ENCODE data around the gene EXO5.

Gene EXO5

DNA sequence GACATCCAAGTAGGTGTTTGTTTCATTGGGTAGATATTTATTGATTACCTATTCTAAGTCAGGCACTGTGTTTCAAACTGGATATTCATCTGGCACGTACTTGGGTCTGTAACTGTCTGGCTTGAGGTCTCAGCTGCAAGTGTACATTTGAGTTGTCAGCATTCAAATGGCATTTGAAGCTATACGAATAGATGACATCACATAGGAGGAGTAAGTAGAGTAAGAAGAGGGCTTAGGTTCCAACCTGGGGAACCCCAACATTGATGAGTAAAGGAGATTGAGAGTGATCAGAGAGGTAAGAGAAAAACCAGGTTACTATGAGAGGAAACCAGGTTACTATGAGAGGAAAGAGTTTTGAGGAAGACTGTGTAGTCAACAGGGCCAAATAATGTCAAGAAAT is 53.6 kb downstream of the EXO5 start:
- H3K18ac ChIP-seq (ENCODE audit: low read depth in 1 of 2, low read length in 2 of 2) = no peak overlapping the region
- WGBS = 78% methylated on average over 2 of the region's 2 CpGs
- no peak overlapping the region for H3K9ac ChIP-seq (ENCODE audit: low read length)
- no peak overlapping the region for H2BK120ac ChIP-seq (ENCODE audit: low read depth, low read length)
- H2AK5ac ChIP-seq (ENCODE audit: low read length, severe bottlenecking) = no peak overlapping the region
- no peak overlapping the region for H4K91ac ChIP-seq (ENCODE audit: low read length)
- no peak overlapping the region for H3K27ac ChIP-seq (ENCODE audit: low read length, poor library complexity, severe bottlenecking)
- H3K79me1 ChIP-seq (replicated peaks; ENCODE audit: low read length, poor library complexity, severe bottlenecking) = no peaks in the 10 kb centered on the region
- no peaks in the 10 kb centered on the region for H3K27me3 ChIP-seq (ENCODE audit: control insufficient read depth in 1 of 2, insufficient read depth in 1 of 2, low read length in 2 of 2)
- DNase-seq = no peak
- no peak overlapping the region for H3K23ac ChIP-seq (ENCODE audit: low read length in 2 of 2)
- H4K8ac ChIP-seq (ENCODE audit: low read length) = no peak overlapping the region
- H3K4ac ChIP-seq (ENCODE audit: low read depth in 1 of 2, low read length in 2 of 2) = no peak overlapping the region
- H3K4me1 ChIP-seq (ENCODE audit: control insufficient read depth, insufficient read depth, low read depth, low read length) = no peaks in the 10 kb centered on the region
- H2BK15ac ChIP-seq (ENCODE audit: low read depth, poor library complexity, severe bottlenecking) = no peak overlapping the region
- no peak overlapping the region for H3K14ac ChIP-seq (ENCODE audit: low read length in 2 of 2)
- no peaks in the 10 kb centered on the region for H3K36me3 ChIP-seq (ENCODE audit: control insufficient read depth in 1 of 2, insufficient read depth in 2 of 2, low read depth in 1 of 2, low read length in 2 of 2)
- no peak overlapping the region for H3K4me3 ChIP-seq (ENCODE audit: insufficient read depth in 1 of 2, low read depth in 1 of 2, low read length in 2 of 2)
- no peak overlapping the region for H2BK5ac ChIP-seq (ENCODE audit: low read depth, low read length, poor library complexity, severe bottlenecking)
- H3K4me2 ChIP-seq (ENCODE audit: low read length, poor library complexity, severe bottlenecking) = no peak overlapping the region
- no peak overlapping the region for H2BK12ac ChIP-seq (ENCODE audit: low read length in 2 of 2)
- no peak overlapping the region for H2AFZ ChIP-seq (ENCODE audit: low read depth, low read length)
- H3K9me3 ChIP-seq (ENCODE audit: control insufficient read depth, low read length) = peaks cover 3% of the 10 kb centered on the region

GRCh38 chr1:40563266-40563665 is 54.7 kb downstream of the EXO5 start:
- no peaks in the 10 kb centered on the region for H3K36me3 ChIP-seq (ENCODE audit: control insufficient read depth in 1 of 2, insufficient read depth in 2 of 2, low read depth in 1 of 2, low read length in 2 of 2)
- H3K9ac ChIP-seq (ENCODE audit: low read length) = no peak overlapping the region
- DNase-seq = no peak
- no peak overlapping the region for H2AFZ ChIP-seq (ENCODE audit: low read depth, low read length)
- H2BK12ac ChIP-seq (ENCODE audit: low read length in 2 of 2) = no peak overlapping the region
- no peak overlapping the region for H3K27ac ChIP-seq (ENCODE audit: low read length, poor library complexity, severe bottlenecking)
- no peak overlapping the region for H2BK15ac ChIP-seq (ENCODE audit: low read depth, poor library complexity, severe bottlenecking)
- no peaks in the 10 kb centered on the region for H3K27me3 ChIP-seq (ENCODE audit: control insufficient read depth in 1 of 2, insufficient read depth in 1 of 2, low read length in 2 of 2)
- H3K4me3 ChIP-seq (ENCODE audit: insufficient read depth in 1 of 2, low read depth in 1 of 2, low read length in 2 of 2) = no peak overlapping the region
- no peak overlapping the region for H3K14ac ChIP-seq (ENCODE audit: low read length in 2 of 2)
- H3K9me3 ChIP-seq (ENCODE audit: control insufficient read depth, low read length) = peaks cover 3% of the 10 kb centered on the region
- no peak overlapping the region for H3K4me2 ChIP-seq (ENCODE audit: low read length, poor library complexity, severe bottlenecking)
- H3K79me1 ChIP-seq (replicated peaks; ENCODE audit: low read length, poor library complexity, severe bottlenecking) = no peaks in the 10 kb centered on the region
- H3K18ac ChIP-seq (ENCODE audit: low read depth in 1 of 2, low read length in 2 of 2) = no peak overlapping the region
- H2AK5ac ChIP-seq (ENCODE audit: low read length, severe bottlenecking) = no peak overlapping the region
- no peak overlapping the region for H4K91ac ChIP-seq (ENCODE audit: low read length)
- H3K4me1 ChIP-seq (ENCODE audit: control insufficient read depth, insufficient read depth, low read depth, low read length) = no peaks in the 10 kb centered on the region
- WGBS = 80% methylated on average over 3 of the region's 4 CpGs
- no peak overlapping the region for H2BK120ac ChIP-seq (ENCODE audit: low read depth, low read length)
- no peak overlapping the region for H4K8ac ChIP-seq (ENCODE audit: low read length)
- no peak overlapping the region for H3K23ac ChIP-seq (ENCODE audit: low read length in 2 of 2)
- H2BK5ac ChIP-seq (ENCODE audit: low read depth, low read length, poor library complexity, severe bottlenecking) = no peak overlapping the region
- no peak overlapping the region for H3K4ac ChIP-seq (ENCODE audit: low read depth in 1 of 2, low read length in 2 of 2)

DNA sequence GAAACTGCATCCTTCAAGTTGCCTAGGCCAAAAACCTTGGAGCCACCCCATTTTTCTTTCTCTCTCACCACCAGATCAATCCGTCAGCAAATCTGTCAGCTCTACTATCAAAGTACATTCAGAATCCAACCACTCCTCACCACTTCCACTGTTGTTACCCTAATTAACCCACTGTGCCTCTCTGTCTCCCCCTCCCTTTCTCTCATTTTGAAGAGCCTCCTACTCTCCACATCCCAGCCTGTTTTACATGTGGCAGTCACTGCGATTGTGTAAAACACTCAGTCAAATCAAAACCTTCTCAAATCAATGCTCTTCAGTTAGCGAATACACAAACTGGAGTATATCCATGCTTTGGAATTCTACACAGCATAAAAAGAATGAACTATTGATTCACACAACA is 55.9 kb downstream of the EXO5 start:
- Histone ChIP-seq H2AK5ac (ENCODE audit: low read length, severe bottlenecking) (no peak overlapping the region), H3K9me3 (ENCODE audit: control insufficient read depth, low read length) (peaks cover 3% of the 10 kb centered on the region), H3K9ac (ENCODE audit: low read length) (no peak overlapping the region), H3K18ac (ENCODE audit: low read depth in 1 of 2, low read length in 2 of 2) (no peak overlapping the region), H3K4ac (ENCODE audit: low read depth in 1 of 2, low read length in 2 of 2) (no peak overlapping the region), H2BK120ac (ENCODE audit: low read depth, low read length) (no peak overlapping the region), H3K23ac (ENCODE audit: low read length in 2 of 2) (no peak overlapping the region), H3K4me2 (ENCODE audit: low read length, poor library complexity, severe bottlenecking) (no peak overlapping the region), H2BK15ac (ENCODE audit: low read depth, poor library complexity, severe bottlenecking) (no peak overlapping the region), H3K27ac (ENCODE audit: low read length, poor library complexity, severe bottlenecking) (no peak overlapping the region), H3K14ac (ENCODE audit: low read length in 2 of 2) (no peak overlapping the region), H2AFZ (ENCODE audit: low read depth, low read length) (no peak overlapping the region), H4K91ac (ENCODE audit: low read length) (no peak overlapping the region), H2BK5ac (ENCODE audit: low read depth, low read length, poor library complexity, severe bottlenecking) (no peak overlapping the region), H3K4me1 (ENCODE audit: control insufficient read depth, insufficient read depth, low read depth, low read length) (no peaks in the 10 kb centered on the region), H3K4me3 (ENCODE audit: insufficient read depth in 1 of 2, low read depth in 1 of 2, low read length in 2 of 2) (no peak overlapping the region), H3K36me3 (ENCODE audit: control insufficient read depth in 1 of 2, insufficient read depth in 2 of 2, low read depth in 1 of 2, low read length in 2 of 2) (no peaks in the 10 kb centered on the region), H3K27me3 (ENCODE audit: control insufficient read depth in 1 of 2, insufficient read depth in 1 of 2, low read length in 2 of 2) (no peaks in the 10 kb centered on the region), H3K79me1 (replicated peaks; ENCODE audit: low read length, poor library complexity, severe bottlenecking) (no peaks in the 10 kb centered on the region), H4K8ac (ENCODE audit: low read length) (no peak overlapping the region), H2BK12ac (ENCODE audit: low read length in 2 of 2) (no peak overlapping the region)
- no peak for DNase-seq
- WGBS = 79% methylated on average over 2 of the region's 3 CpGs

DNA sequence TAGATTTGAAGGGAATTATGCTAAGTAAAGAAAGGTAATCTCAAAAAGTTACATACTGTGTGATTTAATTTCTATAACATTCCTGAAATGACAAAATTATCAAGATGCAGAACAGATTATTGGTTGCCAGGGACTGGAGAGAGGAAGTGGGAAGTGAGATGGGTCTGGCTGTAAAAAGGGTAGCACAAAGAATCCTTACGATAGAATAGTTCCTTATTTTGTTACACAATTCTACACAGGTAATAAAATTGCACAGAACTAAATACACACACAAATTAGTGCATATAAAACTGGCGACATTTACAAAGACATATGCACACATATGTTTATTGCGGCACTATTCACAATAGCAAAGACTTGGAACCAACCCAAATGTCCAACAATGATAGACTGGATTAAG is 56.3 kb downstream of the EXO5 start:
- Histone ChIP-seq H3K23ac (ENCODE audit: low read length in 2 of 2) (no peak overlapping the region), H3K18ac (ENCODE audit: low read depth in 1 of 2, low read length in 2 of 2) (no peak overlapping the region), H4K91ac (ENCODE audit: low read length) (no peak overlapping the region), H3K4me3 (ENCODE audit: insufficient read depth in 1 of 2, low read depth in 1 of 2, low read length in 2 of 2) (no peak overlapping the region), H2AK5ac (ENCODE audit: low read length, severe bottlenecking) (no peak overlapping the region), H3K27ac (ENCODE audit: low read length, poor library complexity, severe bottlenecking) (no peak overlapping the region), H2BK120ac (ENCODE audit: low read depth, low read length) (no peak overlapping the region), H3K36me3 (ENCODE audit: control insufficient read depth in 1 of 2, insufficient read depth in 2 of 2, low read depth in 1 of 2, low read length in 2 of 2) (no peaks in the 10 kb centered on the region), H3K4ac (ENCODE audit: low read depth in 1 of 2, low read length in 2 of 2) (no peak overlapping the region), H3K4me1 (ENCODE audit: control insufficient read depth, insufficient read depth, low read depth, low read length) (no peaks in the 10 kb centered on the region), H3K27me3 (ENCODE audit: control insufficient read depth in 1 of 2, insufficient read depth in 1 of 2, low read length in 2 of 2) (no peaks in the 10 kb centered on the region), H2BK15ac (ENCODE audit: low read depth, poor library complexity, severe bottlenecking) (no peak overlapping the region), H3K14ac (ENCODE audit: low read length in 2 of 2) (no peak overlapping the region), H3K9ac (ENCODE audit: low read length) (no peak overlapping the region), H2AFZ (ENCODE audit: low read depth, low read length) (no peak overlapping the region), H4K8ac (ENCODE audit: low read length) (no peak overlapping the region), H3K4me2 (ENCODE audit: low read length, poor library complexity, severe bottlenecking) (no peak overlapping the region), H3K79me1 (replicated peaks; ENCODE audit: low read length, poor library complexity, severe bottlenecking) (no peaks in the 10 kb centered on the region), H3K9me3 (ENCODE audit: control insufficient read depth, low read length) (peaks cover 3% of the 10 kb centered on the region), H2BK12ac (ENCODE audit: low read length in 2 of 2) (no peak overlapping the region), H2BK5ac (ENCODE audit: low read depth, low read length, poor library complexity, severe bottlenecking) (no peak overlapping the region)
- no peak for DNase-seq
- WGBS = 100% methylated on average over 2 of the region's 3 CpGs

Data from mesenchymal stem cell (in vitro differentiated cells and primary cell).